ENCODE data around the gene SGK1. TPM values are rescaled to one million over a fixed set of nuclear protein-coding genes. Genes with fewer than 3 reads are reported as not detected.

The SGK1 gene
- total RNA-seq, 4 donors from 2014 or later = 46.2 to 1,239 (median 876) TPM

DNA sequence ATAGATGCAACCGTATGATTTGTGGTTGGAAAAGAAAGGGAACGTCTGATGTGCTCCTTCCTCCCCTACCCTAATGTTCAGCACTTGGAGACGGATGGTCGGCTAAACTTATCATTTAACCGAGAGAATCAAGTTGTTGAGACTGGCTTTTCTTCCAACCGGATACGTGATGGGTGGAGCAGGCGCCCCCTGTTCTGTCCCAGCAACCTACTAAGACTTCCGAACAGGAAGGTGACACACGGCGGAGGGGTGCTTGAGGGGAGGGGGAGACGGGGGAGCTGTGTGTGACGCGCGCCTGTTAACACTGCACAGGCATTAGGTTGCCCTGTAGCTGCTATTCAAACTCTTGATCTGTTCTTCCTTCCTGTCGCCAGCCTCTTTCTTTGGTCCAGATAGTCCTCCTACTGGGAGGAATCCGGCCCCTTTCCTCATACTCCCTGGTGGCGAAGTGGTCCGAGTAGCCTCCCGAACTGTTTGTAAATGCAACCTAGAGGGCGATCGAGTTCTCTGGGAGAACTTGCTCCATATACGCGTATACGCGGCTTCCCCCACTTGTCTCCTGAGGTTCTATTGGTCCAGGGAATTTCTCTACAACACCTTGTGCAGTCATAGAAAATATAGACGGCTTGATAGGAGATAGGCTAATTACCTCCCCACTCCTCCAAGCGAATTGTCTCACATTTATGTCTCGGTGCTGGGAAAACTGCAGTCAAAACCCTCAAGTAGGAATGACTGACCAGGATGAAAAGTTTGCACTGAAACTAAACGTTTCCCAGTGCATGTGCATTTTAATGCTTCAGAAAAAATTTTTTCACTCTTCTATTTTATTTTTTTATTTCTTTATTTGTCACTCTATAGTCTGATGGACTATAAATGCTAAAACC is 139.5 kb downstream of the SGK1 start:
- H3K9me3 ChIP-seq = no peaks in the 10 kb centered on the region
- in situ Hi-C loops (cut with MboI; ENCODE audit: low pct_ligation_motif_present in 1 of 4, low pct_unique_long_range_greater_than_20kb in 1 of 4, low sequenced_read_pairs in 3 of 4) (loop anchor here in 2 of 4 donors (10.0 kb wide), 2 partner anchors 466 to 646 kb away; no protein-coding TSS in a partner anchor), intact Hi-C loops (cut with DNase I; ENCODE audit: low total_unique reads) (loop anchor here (10.0 kb wide), 1 partner anchor 456 kb away; no protein-coding TSS in a partner anchor)
- H3K4me3 ChIP-seq = peak overlapping the region; percentile 9 to 72 (median 26)
- H3K27ac ChIP-seq = peak overlapping the region; percentile 24 to 95 (median 94)
- WGBS, 2 donors (ENCODE audit: low coverage in 1 of 2) = 0 to 5% methylated on average over 12 to 30 of the region's 30 CpGs
- peaks cover 0 to 21% (median 11%) of the 10 kb centered on the region in 4 donors for H3K4me1 ChIP-seq
- TF ChIP-seq EP300 (IDR thresholded peaks at IDR 0.05; ENCODE audit: low read depth) (no peak), POLR2A (IDR thresholded peaks at IDR 0.05) (peak; percentile 49), POLR2AphosphoS5 (IDR thresholded peaks at IDR 0.05) (peak in 2 of 3 donors; percentile 54 to 67)
- TF ChIP-seq, protein P1, sequence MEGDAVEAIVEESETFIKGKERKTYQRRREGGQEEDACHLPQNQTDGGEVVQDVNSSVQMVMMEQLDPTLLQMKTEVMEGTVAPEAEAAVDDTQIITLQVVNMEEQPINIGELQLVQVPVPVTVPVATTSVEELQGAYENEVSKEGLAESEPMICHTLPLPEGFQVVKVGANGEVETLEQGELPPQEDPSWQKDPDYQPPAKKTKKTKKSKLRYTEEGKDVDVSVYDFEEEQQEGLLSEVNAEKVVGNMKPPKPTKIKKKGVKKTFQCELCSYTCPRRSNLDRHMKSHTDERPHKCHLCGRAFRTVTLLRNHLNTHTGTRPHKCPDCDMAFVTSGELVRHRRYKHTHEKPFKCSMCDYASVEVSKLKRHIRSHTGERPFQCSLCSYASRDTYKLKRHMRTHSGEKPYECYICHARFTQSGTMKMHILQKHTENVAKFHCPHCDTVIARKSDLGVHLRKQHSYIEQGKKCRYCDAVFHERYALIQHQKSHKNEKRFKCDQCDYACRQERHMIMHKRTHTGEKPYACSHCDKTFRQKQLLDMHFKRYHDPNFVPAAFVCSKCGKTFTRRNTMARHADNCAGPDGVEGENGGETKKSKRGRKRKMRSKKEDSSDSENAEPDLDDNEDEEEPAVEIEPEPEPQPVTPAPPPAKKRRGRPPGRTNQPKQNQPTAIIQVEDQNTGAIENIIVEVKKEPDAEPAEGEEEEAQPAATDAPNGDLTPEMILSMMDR (IDR thresholded peaks at IDR 0.05) = peak; percentile 62 to 82 (median 67)
- H3K27me3 ChIP-seq = no peaks in the 10 kb centered on the region
- DNase-seq = peak; percentile 81
- peaks cover 0 to 2% (median 0%) of the 10 kb centered on the region in 4 donors for H3K36me3 ChIP-seq

DNA sequence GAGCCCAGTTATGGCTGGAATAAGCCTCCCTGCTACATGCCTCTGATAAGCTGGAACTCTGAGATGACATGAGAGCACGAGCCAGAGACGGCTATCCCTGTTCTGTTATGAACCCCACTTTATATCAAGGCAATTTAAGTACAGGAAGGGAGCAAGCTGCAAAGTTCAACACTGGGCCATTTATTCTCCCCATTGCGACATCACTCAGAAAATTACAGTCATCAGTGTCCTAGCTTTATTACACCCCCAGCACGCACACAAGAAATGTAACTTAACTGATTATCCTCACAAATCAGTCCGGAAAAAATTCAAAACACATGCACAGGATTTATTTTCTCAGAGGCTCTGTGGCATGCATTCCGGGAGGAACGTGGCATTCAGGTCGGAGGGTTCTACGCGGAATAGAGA is 140.2 kb downstream of the SGK1 start:
- intact Hi-C loops (cut with DNase I; ENCODE audit: low total_unique reads) (loop anchor here (10.0 kb wide), 1 partner anchor 457 kb away; no protein-coding TSS in a partner anchor), in situ Hi-C loops (cut with MboI; ENCODE audit: low pct_ligation_motif_present in 1 of 4, low pct_unique_long_range_greater_than_20kb in 1 of 4, low sequenced_read_pairs in 3 of 4) (loop anchor here in 2 of 4 donors (10.0 kb wide), 2 partner anchors 467 to 647 kb away; no protein-coding TSS in a partner anchor)
- no peak for TF ChIP-seq EP300 (IDR thresholded peaks at IDR 0.05; ENCODE audit: low read depth)
- TF ChIP-seq POLR2A (IDR thresholded peaks at IDR 0.05) = peak; percentile 83
- TF ChIP-seq POLR2AphosphoS5 (IDR thresholded peaks at IDR 0.05) = peak in 2 of 3 donors; percentile 87 to 90
- Histone ChIP-seq H3K4me1 (peaks cover 0 to 21% (median 11%) of the 10 kb centered on the region in 4 donors), H3K36me3 (peaks cover 0 to 8% (median 0%) of the 10 kb centered on the region in 4 donors), H3K27me3 (no peaks in the 10 kb centered on the region), H3K4me3 (peak overlapping the region; percentile 9 to 72 (median 26)), H3K27ac (peak overlapping the region; percentile 24 to 95 (median 94)), H3K9me3 (no peaks in the 10 kb centered on the region)
- peak; percentile 52 for DNase-seq
- WGBS, 2 donors (ENCODE audit: low coverage in 1 of 2) = 13 to 55% methylated on average over 5 to 10 of the region's 10 CpGs

DNA sequence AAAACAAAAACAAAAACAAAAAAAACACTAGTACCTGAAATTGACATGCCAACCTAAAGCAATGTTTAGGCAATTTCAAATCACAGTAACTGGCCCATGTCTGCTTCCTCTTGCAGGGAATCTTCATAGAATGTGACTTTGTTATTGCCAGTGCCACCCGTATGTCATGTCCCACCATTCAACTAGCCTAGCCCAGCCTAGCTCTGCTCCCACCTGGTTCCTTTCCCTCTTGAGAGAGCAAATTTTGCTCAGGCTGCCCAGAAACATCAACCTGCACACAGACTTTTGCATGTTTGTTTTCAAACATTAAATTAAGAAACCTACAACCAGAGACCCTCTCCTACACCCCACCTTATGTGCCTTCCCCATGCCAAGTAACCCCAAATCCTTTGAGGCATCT is 140.7 kb downstream of the SGK1 start:
- in situ Hi-C loops (cut with MboI; ENCODE audit: low pct_ligation_motif_present in 1 of 4, low pct_unique_long_range_greater_than_20kb in 1 of 4, low sequenced_read_pairs in 3 of 4) (loop anchor here in 2 of 4 donors (10.0 kb wide), 2 partner anchors 468 to 648 kb away; no protein-coding TSS in a partner anchor), intact Hi-C loops (cut with DNase I; ENCODE audit: low total_unique reads) (loop anchor here (10.0 kb wide), 1 partner anchor 458 kb away; no protein-coding TSS in a partner anchor)
- H3K36me3 ChIP-seq = peaks cover 0 to 12% (median 2%) of the 10 kb centered on the region in 4 donors
- TF ChIP-seq EP300 (IDR thresholded peaks at IDR 0.05; ENCODE audit: low read depth) (no peak), POLR2AphosphoS5 (IDR thresholded peaks at IDR 0.05) (no peak), POLR2A (IDR thresholded peaks at IDR 0.05) (no peak)
- TF ChIP-seq, protein P1 (IDR thresholded peaks at IDR 0.05) = no peak
- no peak for DNase-seq
- H3K27me3 ChIP-seq = no peaks in the 10 kb centered on the region
- WGBS, 2 donors (ENCODE audit: low coverage in 1 of 2) = 80% methylated on average over 1 of the region's 1 CpG
- H3K27ac ChIP-seq = peak overlapping the region in 3 of 4 donors; percentile 94 to 95 (median 94)
- peaks cover 0 to 22% (median 12%) of the 10 kb centered on the region in 4 donors for H3K4me1 ChIP-seq
- H3K4me3 ChIP-seq = peak overlapping the region in 2 of 4 donors; percentile 72 to 90
- no peaks in the 10 kb centered on the region for H3K9me3 ChIP-seq

DNA sequence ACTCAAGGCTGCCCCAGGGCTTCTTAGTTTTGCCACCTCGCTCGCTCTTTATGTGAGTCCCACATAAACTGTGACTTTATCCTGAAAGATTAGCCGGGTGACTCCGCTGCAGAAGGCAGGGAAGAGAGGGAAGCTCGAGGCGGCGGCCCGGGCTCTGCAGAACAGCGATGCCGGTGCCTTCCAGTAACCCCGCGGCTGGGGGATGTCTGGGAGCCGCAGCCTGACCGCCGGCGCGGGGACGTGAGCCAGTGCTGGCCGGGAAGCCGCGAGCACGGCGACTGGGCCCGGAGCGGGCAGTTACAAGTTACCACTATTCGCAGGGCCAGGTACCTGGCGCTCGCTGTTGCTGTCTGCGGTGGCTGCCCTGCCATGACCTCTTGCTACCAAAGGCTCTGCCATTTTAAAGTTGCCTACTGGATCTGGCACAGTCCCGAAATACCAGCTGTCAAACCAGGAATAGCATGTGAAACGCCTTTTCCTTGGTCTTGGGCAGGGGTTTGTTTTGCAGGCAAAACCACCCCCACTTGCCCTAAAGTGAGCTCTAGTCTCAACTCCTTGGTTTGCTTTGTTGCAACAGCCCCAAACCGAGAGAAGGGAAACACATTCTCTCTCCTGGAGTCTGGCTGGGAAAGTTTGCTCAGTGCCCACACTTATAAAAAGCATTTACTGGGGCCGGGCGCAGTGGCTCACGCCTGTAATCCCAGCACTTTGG is 141.5 kb downstream of the SGK1 start:
- intact Hi-C loops (cut with DNase I; ENCODE audit: low total_unique reads) = loop anchor here (10.0 kb wide), 1 partner anchor 458 kb away; no protein-coding TSS in a partner anchor
- 71% methylated on average over 35 of the region's 35 CpGs; no CpG with 5 or more reads in 1 of the 2 donors for WGBS, 2 donors (ENCODE audit: low coverage in 1 of 2)

More for the DNA sequence above, 141.5 kb downstream of the SGK1 start:
- TF ChIP-seq EP300 (IDR thresholded peaks at IDR 0.05; ENCODE audit: low read depth) (no peak), POLR2AphosphoS5 (IDR thresholded peaks at IDR 0.05) (peak in 2 of 3 donors; percentile 12 to 36)
- DNase-seq = no peak
- H3K9me3 ChIP-seq = no peaks in the 10 kb centered on the region
- H3K4me3 ChIP-seq = peak overlapping the region in 3 of 4 donors; percentile 72 to 90 (median 78)
- H3K4me1 ChIP-seq = peaks cover 0 to 30% (median 12%) of the 10 kb centered on the region in 4 donors
- in situ Hi-C loops (cut with MboI; ENCODE audit: low pct_ligation_motif_present in 1 of 4, low pct_unique_long_range_greater_than_20kb in 1 of 4, low sequenced_read_pairs in 3 of 4) = loop anchor here in 2 of 4 donors (10.0 kb wide), 2 partner anchors 468 to 648 kb away; no protein-coding TSS in a partner anchor
- peak overlapping the region; percentile 94 to 95 (median 94) for H3K27ac ChIP-seq
- no peaks in the 10 kb centered on the region for H3K27me3 ChIP-seq
- peaks cover 0 to 21% (median 3%) of the 10 kb centered on the region in 4 donors for H3K36me3 ChIP-seq
